Cardiac fibroblast (primary cell): ENCODE measurements around the gene LRRC7.
A peak's percentile ranks its signal among the peaks of the same experiment; 100 is the strongest.

Experiments used
- DNase-seq, 2 donors: peaks; one replicate each; pipeline versions ENCODE4 v3.0.0 to v3.0.0-alpha.2; 2010; ENCODE audit warnings: low read depth in 2 of 2
- H3K4me3 ChIP-seq, 2 donors: replicated peaks in 1 of 2; 1 replicate in 1 of 2; 2 replicates in 1 of 2; pipeline ENCODE4 v1.5.1; 2011; ENCODE audit warnings: low read depth in 2 of 2, low read length in 2 of 2, mild to moderate bottlenecking in 2 of 2, moderate library complexity in 1 of 2
- TF ChIP-seq, protein P1 (sequence below): IDR thresholded peaks from one replicate; pipeline ENCODE4 v1.5.1; 2011; ENCODE audit warnings: low read depth, mild to moderate bottlenecking, low read length, inconsistent platforms

Gene LRRC7

DNA sequence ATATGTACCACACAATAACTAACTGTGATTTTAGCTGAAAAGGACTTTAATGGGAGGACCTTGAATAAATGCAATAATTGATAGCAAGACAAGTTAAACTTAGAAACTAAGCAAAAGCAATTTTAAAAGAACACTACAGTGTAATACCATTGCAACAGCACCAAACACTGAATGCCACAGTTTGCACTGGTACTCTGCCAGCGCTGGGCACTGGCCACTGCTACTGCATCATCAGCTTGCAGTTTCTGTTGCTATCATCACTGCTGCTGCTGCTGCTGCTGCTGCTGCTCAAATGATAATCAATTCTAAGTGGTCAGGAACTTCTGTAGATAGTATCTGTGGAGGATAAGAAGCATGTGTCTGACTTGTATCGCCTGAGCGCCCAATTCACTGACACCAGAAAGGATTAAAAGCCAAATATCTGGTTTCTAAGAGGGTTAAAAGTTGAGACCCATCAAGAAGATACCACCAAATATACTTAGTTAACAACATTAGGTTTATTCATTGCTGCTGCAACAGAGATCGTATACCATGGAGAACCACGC is 330.8 kb downstream of the LRRC7 start:
- no peak overlapping the region for H3K4me3 ChIP-seq
- TF ChIP-seq, protein P1, sequence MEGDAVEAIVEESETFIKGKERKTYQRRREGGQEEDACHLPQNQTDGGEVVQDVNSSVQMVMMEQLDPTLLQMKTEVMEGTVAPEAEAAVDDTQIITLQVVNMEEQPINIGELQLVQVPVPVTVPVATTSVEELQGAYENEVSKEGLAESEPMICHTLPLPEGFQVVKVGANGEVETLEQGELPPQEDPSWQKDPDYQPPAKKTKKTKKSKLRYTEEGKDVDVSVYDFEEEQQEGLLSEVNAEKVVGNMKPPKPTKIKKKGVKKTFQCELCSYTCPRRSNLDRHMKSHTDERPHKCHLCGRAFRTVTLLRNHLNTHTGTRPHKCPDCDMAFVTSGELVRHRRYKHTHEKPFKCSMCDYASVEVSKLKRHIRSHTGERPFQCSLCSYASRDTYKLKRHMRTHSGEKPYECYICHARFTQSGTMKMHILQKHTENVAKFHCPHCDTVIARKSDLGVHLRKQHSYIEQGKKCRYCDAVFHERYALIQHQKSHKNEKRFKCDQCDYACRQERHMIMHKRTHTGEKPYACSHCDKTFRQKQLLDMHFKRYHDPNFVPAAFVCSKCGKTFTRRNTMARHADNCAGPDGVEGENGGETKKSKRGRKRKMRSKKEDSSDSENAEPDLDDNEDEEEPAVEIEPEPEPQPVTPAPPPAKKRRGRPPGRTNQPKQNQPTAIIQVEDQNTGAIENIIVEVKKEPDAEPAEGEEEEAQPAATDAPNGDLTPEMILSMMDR, result no peak
- DNase-seq, result no peak

DNA sequence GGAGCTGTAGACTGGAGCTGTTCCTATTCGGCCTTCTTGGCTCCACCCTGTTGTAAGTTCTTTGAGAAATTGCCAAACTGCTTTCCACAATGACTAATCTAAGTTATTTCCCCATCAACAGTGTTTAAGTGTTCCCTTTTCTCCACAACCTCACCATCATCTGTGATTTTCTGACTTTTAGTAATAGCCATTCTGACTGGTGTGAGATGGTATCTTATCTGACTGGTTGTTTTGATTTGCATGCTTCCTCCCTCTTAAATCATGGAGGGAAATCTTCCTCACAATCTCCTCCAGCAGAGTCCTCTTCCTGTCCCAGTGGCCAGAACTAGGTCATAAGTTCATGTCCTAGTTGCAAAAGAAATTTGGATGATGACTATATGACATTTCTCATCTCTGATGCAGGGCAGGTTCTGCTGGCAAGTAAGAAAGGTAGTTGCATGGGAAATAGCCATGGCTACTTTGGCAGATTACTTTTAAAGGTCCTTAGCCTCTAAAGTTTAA is 343.6 kb downstream of the LRRC7 start:
- TF ChIP-seq, protein P1, result no peak

GRCh38 chr1:69913977-69914376 is 346.3 kb downstream of the LRRC7 start:
- DNase-seq, result peak; percentile 56 to 94
- TF ChIP-seq, protein P1, result no peak
- H3K4me3 ChIP-seq, result no peak overlapping the region

More for the DNA sequence above, 343.6 kb downstream of the LRRC7 start:
- H3K4me3 ChIP-seq, result no peak overlapping the region
- DNase-seq, result peak; percentile 89 to 94

DNA sequence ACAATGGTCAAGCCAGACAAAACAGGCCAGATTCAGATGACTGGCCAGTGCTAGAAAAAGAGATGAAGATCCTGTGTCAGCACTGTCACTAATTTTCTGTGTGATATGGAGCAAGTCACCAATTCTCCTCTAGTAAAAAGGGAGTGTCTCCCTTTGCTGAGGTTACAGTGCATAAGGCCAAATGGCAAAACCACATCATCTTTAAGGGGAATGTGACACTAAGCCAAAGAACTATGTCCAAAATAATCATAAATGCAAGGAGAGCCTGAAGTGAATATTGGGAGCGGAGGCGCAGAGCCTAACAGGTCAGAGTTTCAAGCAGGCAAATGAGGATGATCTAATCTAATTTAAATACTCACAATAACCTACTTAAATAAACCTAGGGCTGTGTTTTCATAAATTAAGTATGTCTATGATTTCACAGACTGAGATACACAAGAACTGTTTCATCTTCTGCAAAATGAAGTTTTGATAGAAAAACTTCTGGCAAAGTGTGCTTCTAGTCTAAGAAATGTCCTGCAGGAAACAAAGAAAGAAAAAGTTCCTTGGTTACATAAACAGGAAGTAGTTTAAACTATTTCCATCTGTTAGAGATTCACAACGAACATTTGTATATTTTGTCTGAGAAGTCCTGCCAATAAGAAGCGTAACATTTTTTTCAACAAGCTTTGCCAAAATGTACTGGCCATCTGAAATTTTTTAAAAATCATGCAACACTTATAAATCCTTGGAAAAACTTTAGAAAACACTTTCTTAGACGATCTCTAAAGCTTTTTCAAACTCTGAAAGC is 347.4 kb downstream of the LRRC7 start:
- peak; percentile 64 to 78 for DNase-seq
- no peak overlapping the region for H3K4me3 ChIP-seq
- TF ChIP-seq, protein P1, result no peak

DNA sequence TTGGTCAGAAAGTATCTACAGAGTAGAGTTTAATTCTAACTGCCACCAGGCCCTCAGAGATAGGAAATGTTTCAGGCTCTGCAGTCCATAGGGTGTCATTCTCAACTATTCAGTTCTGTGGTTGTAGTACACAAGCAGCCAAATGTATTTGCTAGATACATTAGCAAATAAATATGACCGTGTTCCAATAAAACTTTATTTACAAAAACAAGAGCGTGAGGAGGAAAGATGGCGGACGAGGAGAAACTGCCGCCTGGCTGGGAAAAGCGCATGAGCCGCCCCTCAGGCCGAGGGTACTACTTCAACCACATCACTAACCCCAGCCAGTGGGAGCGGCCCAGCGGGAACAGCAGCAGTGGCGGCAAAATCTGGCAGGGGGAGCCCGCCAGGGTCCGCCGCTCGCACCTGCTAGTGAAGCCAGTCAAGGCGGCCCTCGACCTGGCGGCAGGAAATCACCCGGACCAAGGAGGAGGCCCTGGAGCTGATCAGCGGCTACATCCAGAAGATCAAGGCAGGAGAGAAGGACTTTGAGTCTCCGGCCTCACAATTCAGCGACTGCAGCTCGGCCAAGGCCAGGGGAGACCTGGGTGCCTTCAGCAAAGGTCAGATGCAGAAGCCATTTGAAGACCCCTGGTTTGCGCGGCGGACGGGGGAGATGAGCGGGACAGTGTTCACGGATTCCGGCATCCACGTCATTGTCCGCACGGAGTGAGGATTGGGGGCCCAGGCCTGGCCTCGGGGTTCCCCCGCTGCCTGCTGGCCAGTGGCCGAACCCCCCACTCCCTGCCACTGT is 351.6 kb downstream of the LRRC7 start:
- TF ChIP-seq, protein P1, result no peak
- DNase-seq, result no peak
- H3K4me3 ChIP-seq, result no peak overlapping the region

- H3K4me3 ChIP-seq, result no peak overlapping the region
- TF ChIP-seq, protein P1, result no peak
- DNase-seq, result no peak
Observed at GRCh38 chr1:69919922-69920273, 352.2 kb downstream of the LRRC7 start.
